ENCODE results near the gene FDX2. TPM values are rescaled to one million over a fixed set of nuclear protein-coding genes. Genes with fewer than 3 reads are reported as not detected.
A peak's percentile ranks its signal among the peaks of the same experiment; 100 is the strongest.

The FDX2 gene
- total and polyA plus RNA-seq, 2 of the 8 experiments (the other 6 are each of a cell fraction or from before 2014, with no cell fraction given), result 27.0 to 64.4 TPM

- TF ChIP-seq RNF2 (IDR thresholded peaks at IDR 0.05; ENCODE audit: borderline replicate concordance, low read depth, low read length, missing control alignments, poor library complexity, severe bottlenecking) (no peak), SUZ12 (IDR thresholded peaks at IDR 0.05; ENCODE audit: low read length) (no peak), ATF2 (IDR thresholded peaks at IDR 0.05; ENCODE audit: low read length) (no peak), ATF3 (IDR thresholded peaks at IDR 0.05; ENCODE audit: insufficient read depth, low read depth, low read length) (no peak), TAF7 (optimal IDR thresholded peaks at IDR 0.05; ENCODE audit: borderline replicate concordance, low read depth, low read length) (no peak), BACH1 (IDR thresholded peaks at IDR 0.05; ENCODE audit: low read length) (no peak), EZH2 (IDR thresholded peaks at IDR 0.05; ENCODE audit: low read depth, low read length, severe bottlenecking) (no peak), TAF1 (IDR thresholded peaks at IDR 0.05; ENCODE audit: low read depth, low read length) (peak; percentile 28; the same call in 1 of the 2 replicates), TCF12 (IDR thresholded peaks at IDR 0.05; ENCODE audit: low read depth, low read length) (no peak), POLR2A (IDR thresholded peaks at IDR 0.05; ENCODE audit: control extremely low read depth in 1 of 2, low read depth in 2 of 2, low read length in 2 of 2) (peak in 1 of 2 experiments; percentile 79; a peak in 1 of 3 replicates), KDM4A (IDR thresholded peaks at IDR 0.05; ENCODE audit: low read depth, low read length, severe bottlenecking) (peak; percentile 74), CHD2 (IDR thresholded peaks at IDR 0.05; ENCODE audit: low read length) (no peak), CEBPB (IDR thresholded peaks at IDR 0.05; ENCODE audit: low read depth, low read length) (no peak), SP4 (IDR thresholded peaks at IDR 0.05; ENCODE audit: low read length) (no peak), CBX8 (IDR thresholded peaks at IDR 0.05; ENCODE audit: borderline replicate concordance, low read depth, low read length) (no peak), PHF8 (conservative IDR thresholded peaks at IDR 0.05; ENCODE audit: low read depth, low read length) (peak; percentile 30), GTF2F1 (IDR thresholded peaks at IDR 0.05; ENCODE audit: borderline replicate concordance, low read depth, low read length) (no peak)
These were observed 38.1 kb upstream of the FDX2 start (continued) for GRCh38 chr19:10353793-10354391.
